K562 (cell line): Measurements from ENCODE around the gene CLIP1. TPM values are rescaled to one million over a fixed set of nuclear protein-coding genes. Genes with fewer than 3 reads are reported as not detected.
A peak's percentile ranks its signal among the peaks of the same experiment; 100 is the strongest.

Experiments used
- ATF7 ChIP-seq: fragments of 450-650 bp; IDR thresholded peaks from 2 replicates; pipeline ENCODE4 v1.7.1; 2014; ENCODE audit warnings: mild to moderate bottlenecking, moderate library complexity
- HBP1 ChIP-seq: fragments of 450-650 bp; formaldehyde crosslinking; IDR thresholded peaks from 2 replicates; pipeline ENCODE4 v1.4.0; 2022; ENCODE audit warnings: missing genetic modification characterization
- KAT8 ChIP-seq: fragments of 450-650 bp; IDR thresholded peaks from 2 replicates; pipeline ENCODE4 v1.6.1; 2016; ENCODE audit warnings: low read depth, mild to moderate bottlenecking
- KLF13 ChIP-seq: fragments of 450-650 bp; IDR thresholded peaks from 2 replicates; pipeline ENCODE4 v1.6.1; 2016; ENCODE audit warnings: missing genetic modification characterization, low read depth, mild to moderate bottlenecking, missing compliant biosample characterization, moderate library complexity, borderline replicate concordance
- MAZ ChIP-seq, 2 experiments: fragments of 450-650 bp in 1 of 2; sonication (generic) in 1 of 2; formaldehyde crosslinking; IDR thresholded peaks in 1 of 2; conservative IDR thresholded peaks in 1 of 2; 2 replicates each; pipeline versions ENCODE4 v1.4.0 to v1.5.0; 2020; ENCODE audit warnings: mild to moderate bottlenecking in 1 of 2, missing genetic modification reagents in 1 of 2
- MXI1 ChIP-seq: IDR thresholded peaks from 2 replicates; pipeline ENCODE4 v1.6.1; 2011; ENCODE audit warnings: low read depth, mild to moderate bottlenecking, improper control_type of control experiment, low read length
- MYC ChIP-seq, 2 experiments: fragments of 250-450 bp in 1 of 2; sonication (Bioruptor Pico) in 1 of 2; IDR thresholded peaks; 2 replicates each; pipeline versions ENCODE4 v1.5.1 to v1.6.1; 2012 to 2021; ENCODE audit warnings: low read depth in 2 of 2, borderline replicate concordance in 1 of 2, improper control_type of control experiment in 1 of 2, low read length in 1 of 2, mild to moderate bottlenecking in 1 of 2, moderate library complexity in 1 of 2
- NFATC3 ChIP-seq: fragments of 450-650 bp; IDR thresholded peaks from 2 replicates; pipeline ENCODE4 v1.6.1; 2017; ENCODE audit warnings: mild to moderate bottlenecking
- PCBP2 ChIP-seq: fragments of 200-400 bp; formaldehyde crosslinking; IDR thresholded peaks from 2 replicates; pipeline ENCODE4 v1.6.1; 2018; ENCODE audit warnings: low read length, low read depth, mild to moderate bottlenecking, moderate library complexity; ENCODE audit not compliant: poor library complexity, severe bottlenecking
- RERE ChIP-seq: sonication (generic); formaldehyde crosslinking; IDR thresholded peaks from 2 replicates; pipeline ENCODE4 v1.8.0; 2023; ENCODE audit warnings: missing genetic modification reagents, mild to moderate bottlenecking, borderline replicate concordance
- SP1 ChIP-seq: sonication (generic); formaldehyde crosslinking; IDR thresholded peaks from 2 replicates; pipeline ENCODE4 v1.8.1; 2022; ENCODE audit warnings: mild to moderate bottlenecking, missing genetic modification reagents
- TCF7 ChIP-seq: sonication (generic); IDR thresholded peaks from 2 replicates; pipeline ENCODE4 v1.6.1; 2016; ENCODE audit warnings: antibody characterized with exemption, borderline replicate concordance
- ZNF184 ChIP-seq: sonication (generic); formaldehyde crosslinking; IDR thresholded peaks from 2 replicates; pipeline ENCODE4 v1.5.0; 2020; ENCODE audit warnings: missing genetic modification reagents
- ZNF449 ChIP-seq: fragments of 250-450 bp; sonication (Bioruptor Pico); IDR thresholded peaks from 2 replicates; pipeline ENCODE4 v1.8.0; 2022; ENCODE audit warnings: moderate library complexity, mild to moderate bottlenecking, inconsistent platforms
- ZNF511 ChIP-seq: sonication (generic); formaldehyde crosslinking; IDR thresholded peaks from 2 replicates; pipeline ENCODE4 v1.8.0; 2022; ENCODE audit warnings: mild to moderate bottlenecking, missing genetic modification reagents
- ZNF696 ChIP-seq: fragments of 250-450 bp; sonication (Bioruptor Pico); conservative IDR thresholded peaks from 2 replicates; pipeline ENCODE4 v1.4.0; 2020; ENCODE audit warnings: mild to moderate bottlenecking, moderate library complexity
- ZNF75A ChIP-seq: fragments of 450-650 bp; formaldehyde crosslinking; IDR thresholded peaks from 2 replicates; pipeline ENCODE4 v1.4.0; 2020; ENCODE audit warnings: mild to moderate bottlenecking
- polyA plus RNA-seq, 8 experiments: library from polyadenylated mRNA; depleted of rRNA in 4 of 8; stranded (reverse) in 5 of 8; unstranded in 3 of 8; fragments of >200 nt; fragmentation: Nextera tagmentation in 2 of 8; fragmentation: Illumina TruSeq in 1 of 8; extraction: Ambion mirVana in 2 of 8; extraction: Trizol in 1 of 8; gene quantifications; 2 replicates each; pipeline versions ENCODE4 v1.2.1 to v1.2.3, GENCODE V29; 2011 to 2014; ENCODE audit warnings: inconsistent platforms in 1 of 8, missing spikeins in 1 of 8
- total RNA-seq, 7 experiments: library from RNA; depleted of rRNA in 6 of 7; stranded (reverse); fragments of >200 nt in 6 of 7; fragmentation: Illumina TruSeq in 2 of 7; extraction: Trizol in 2 of 7; gene quantifications; 2 replicates each; pipeline versions ENCODE4 v1.2.1 to v1.2.3, GENCODE V29; 2011 to 2021; ENCODE audit warnings: low replicate concordance in 1 of 7

CLIP1 gene
- total and polyA plus RNA-seq, 9 of the 15 experiments (the other 6 are each of a cell fraction or from before 2014, with no cell fraction given): 5.8 to 33.9 (median 27.6) TPM

- TF ChIP-seq TCF7: no peak
- TF ChIP-seq MAZ (CRISPR knock-in tag; conservative IDR thresholded peaks at IDR 0.05 in 1 of 2, IDR thresholded peaks at IDR 0.05 in 1 of 2): peak; percentile 15 to 48; a peak in 1 of 4 replicates
- no peak for TF ChIP-seq KAT8
- TF ChIP-seq NFATC3: no peak
- no peak for TF ChIP-seq PCBP2
- TF ChIP-seq KLF13 (tag): 0 out of 2 replicates have a peak, but pooled peaks have one; percentile 37
- TF ChIP-seq ZNF75A (CRISPR knock-in tag): no peak
- TF ChIP-seq MXI1: no peak
- TF ChIP-seq SP1 (CRISPR knock-in tag): peak; percentile 58; the same call in 1 of the 2 replicates
- TF ChIP-seq HBP1 (CRISPR knock-in tag): no peak
- TF ChIP-seq ATF7: peak; percentile 84
- TF ChIP-seq ZNF511 (CRISPR knock-in tag): 0 out of 2 replicates have a peak, but pooled peaks have one; percentile 31
- 0 out of 2 replicates have a peak, but pooled peaks have one; percentile 29 for TF ChIP-seq ZNF449 (CRISPR knock-in tag)
- TF ChIP-seq MYC (IDR thresholded peaks at IDR 0.05; ENCODE audit: low read depth, low read length): peak; percentile 15; the same call in 1 of the 2 replicates
- 0 out of 2 replicates have a peak, but pooled peaks have one; percentile 23 for TF ChIP-seq MYC (CRISPR knock-in tag; IDR thresholded peaks at IDR 0.05; ENCODE audit: borderline replicate concordance, low read depth)
- TF ChIP-seq RERE (CRISPR knock-in tag): no peak
- no peak for TF ChIP-seq ZNF696
- TF ChIP-seq ZNF184: no peak
These were observed 89.1 kb downstream of the CLIP1 start (continued) for GRCh38 chr12:122333142-122334087.
